ENCODE results near the gene PIK3CD. TPM values are rescaled to one million over a fixed set of nuclear protein-coding genes. Genes with fewer than 3 reads are reported as not detected.

The PIK3CD gene
- total and polyA plus RNA-seq, 2 of the 8 experiments (the other 6 are each of a cell fraction or from before 2014, with no cell fraction given) = 20.6 to 24.1 TPM

- no peak for TF ChIP-seq MAX (IDR thresholded peaks at IDR 0.05)
- TF ChIP-seq KDM1A (IDR thresholded peaks at IDR 0.05; ENCODE audit: borderline replicate concordance, low read length) = no peak
- TF ChIP-seq FOSL1 (IDR thresholded peaks at IDR 0.05; ENCODE audit: insufficient read depth, low read depth, low read length) = no peak
- TF ChIP-seq TEAD4 (IDR thresholded peaks at IDR 0.05; ENCODE audit: low read depth, low read length) = no peak
These were observed 64.2 kb downstream of the PIK3CD start (continued) for GRCh38 chr1:9715536-9716226.

All from H1 (cell line).